ENCODE data around the gene CD300LG. TPM values are rescaled to one million over a fixed set of nuclear protein-coding genes. Genes with fewer than 3 reads are reported as not detected.

Gene CD300LG
- polyA plus RNA-seq, 1 donor (not counting 4 experiments of a cell fraction or from before 2014, with no cell fraction given), result not detected

- H3K9me3 ChIP-seq (ENCODE audit: control insufficient read depth, low read depth, low read length), result no peaks in the 10 kb centered on the region
- H3K27ac ChIP-seq (ENCODE audit: control insufficient read depth, insufficient read depth, low read length), result no peak overlapping the region
- H3K9me1 ChIP-seq (ENCODE audit: control insufficient read depth, extremely low read depth, insufficient read depth, low read length), result no peaks in the 10 kb centered on the region
- TF ChIP-seq EZH2 (IDR thresholded peaks at IDR 0.05; ENCODE audit: low read length) (no peak), CTCF (optimal IDR thresholded peaks at IDR 0.05 in 1 of 3, IDR thresholded peaks at IDR 0.05 in 1 of 3, conservative IDR thresholded peaks at IDR 0.05 in 1 of 3; ENCODE audit: extremely low read depth in 1 of 3, insufficient read depth in 2 of 3, low read length in 3 of 3) (no peak)
- dilution Hi-C loops (cut with MboI; ENCODE audit: extremely low pct_ligation_motif_present, low sequenced_read_pairs), result no loop called here
- H3K9ac ChIP-seq (ENCODE audit: control insufficient read depth, extremely low read depth, insufficient read depth, low read length), result no peak overlapping the region
- no peak overlapping the region for H3K4me3 ChIP-seq (ENCODE audit: control insufficient read depth in 2 of 3, extremely low read depth in 1 of 3, insufficient read depth in 2 of 3, low read depth in 1 of 3, low read length in 3 of 3)
- DNase-seq (ENCODE audit: low read depth, low spot score), result no peak
- no peak for FAIRE-seq
- no peaks in the 10 kb centered on the region for H4K20me1 ChIP-seq (ENCODE audit: control insufficient read depth, extremely low read depth, insufficient read depth, low read length)
- H3K27me3 ChIP-seq (ENCODE audit: control insufficient read depth, extremely low read depth, insufficient read depth, low read length), result no peaks in the 10 kb centered on the region
- H3K4me2 ChIP-seq (ENCODE audit: control insufficient read depth, extremely low read depth, insufficient read depth, low read depth, low read length), result no peak overlapping the region
- H3K36me3 ChIP-seq (ENCODE audit: control insufficient read depth in 2 of 2, extremely low read depth in 1 of 2, insufficient read depth in 2 of 2, low read length in 2 of 2), result peaks cover 24 to 27% of the 10 kb centered on the region in 2 experiments
- peaks cover 9% of the 10 kb centered on the region for H3K4me1 ChIP-seq (ENCODE audit: control insufficient read depth, extremely low read depth, insufficient read depth, low read length)
- H3K79me2 ChIP-seq (ENCODE audit: control insufficient read depth, insufficient read depth, low read length), result no peaks in the 10 kb centered on the region
- no peak overlapping the region for H2AFZ ChIP-seq (ENCODE audit: control insufficient read depth, low read length)
Measured at GRCh38 chr17:43817826-43818225, 29.1 kb upstream of the CD300LG start.

GRCh38 chr17:43818966-43819365 is 28.0 kb upstream of the CD300LG start:
- no peak for FAIRE-seq
- no peak overlapping the region for H3K27ac ChIP-seq (ENCODE audit: control insufficient read depth, insufficient read depth, low read length)
- dilution Hi-C loops (cut with MboI; ENCODE audit: extremely low pct_ligation_motif_present, low sequenced_read_pairs), result no loop called here

More at GRCh38 chr17:43818966-43819365, 28.0 kb upstream of the CD300LG start:
- TF ChIP-seq EZH2 (IDR thresholded peaks at IDR 0.05; ENCODE audit: low read length), result no peak
- no peak for TF ChIP-seq CTCF (optimal IDR thresholded peaks at IDR 0.05 in 1 of 3, IDR thresholded peaks at IDR 0.05 in 1 of 3, conservative IDR thresholded peaks at IDR 0.05 in 1 of 3; ENCODE audit: extremely low read depth in 1 of 3, insufficient read depth in 2 of 3, low read length in 3 of 3)
- no peaks in the 10 kb centered on the region for H3K27me3 ChIP-seq (ENCODE audit: control insufficient read depth, extremely low read depth, insufficient read depth, low read length)
- H3K4me1 ChIP-seq (ENCODE audit: control insufficient read depth, extremely low read depth, insufficient read depth, low read length), result peaks cover 13% of the 10 kb centered on the region
- no peak for DNase-seq (ENCODE audit: low read depth, low spot score)
- no peaks in the 10 kb centered on the region for H4K20me1 ChIP-seq (ENCODE audit: control insufficient read depth, extremely low read depth, insufficient read depth, low read length)
- no peaks in the 10 kb centered on the region for H3K9me1 ChIP-seq (ENCODE audit: control insufficient read depth, extremely low read depth, insufficient read depth, low read length)
- H3K9ac ChIP-seq (ENCODE audit: control insufficient read depth, extremely low read depth, insufficient read depth, low read length), result no peak overlapping the region
- no peaks in the 10 kb centered on the region for H3K79me2 ChIP-seq (ENCODE audit: control insufficient read depth, insufficient read depth, low read length)
- no peak overlapping the region for H2AFZ ChIP-seq (ENCODE audit: control insufficient read depth, low read length)
- H3K36me3 ChIP-seq (ENCODE audit: control insufficient read depth in 2 of 2, extremely low read depth in 1 of 2, insufficient read depth in 2 of 2, low read length in 2 of 2), result peaks cover 20 to 22% of the 10 kb centered on the region in 2 experiments
- no peaks in the 10 kb centered on the region for H3K9me3 ChIP-seq (ENCODE audit: control insufficient read depth, low read depth, low read length)
- no peak overlapping the region for H3K4me2 ChIP-seq (ENCODE audit: control insufficient read depth, extremely low read depth, insufficient read depth, low read depth, low read length)
- no peak overlapping the region for H3K4me3 ChIP-seq (ENCODE audit: control insufficient read depth in 2 of 3, extremely low read depth in 1 of 3, insufficient read depth in 2 of 3, low read depth in 1 of 3, low read length in 3 of 3)
